Activated CD4-positive, alpha-beta T cell treated with anti-CD3 and anti-CD28 coated beads, Interleukin-2, amount 50 U/mL, for 4 hours (primary cell): ENCODE data around the gene DPYD.

Source experiments
- DNase-seq, 2 experiments: peaks; one replicate each; pipeline ENCODE4 v3.0.0-alpha.2; 2020

The DPYD gene

DNA sequence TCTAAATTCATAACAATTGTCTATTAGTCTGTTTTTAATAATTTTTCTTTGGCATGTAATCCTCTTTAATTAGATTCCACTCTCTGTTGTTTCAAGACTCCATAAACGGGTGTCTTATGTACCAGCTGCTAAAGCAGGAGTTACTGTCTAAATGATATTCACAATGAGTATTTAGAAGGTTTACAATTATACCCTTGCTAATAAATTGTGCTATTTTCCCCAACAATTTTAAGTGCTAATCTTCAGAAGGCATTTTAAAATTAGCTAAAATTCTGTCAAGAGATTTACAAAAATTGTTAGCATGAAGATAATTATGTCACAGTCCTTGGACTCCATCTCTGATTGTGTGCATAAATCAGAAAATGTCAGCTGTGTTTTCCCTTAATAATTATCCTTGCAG is 83.7 kb downstream of the DPYD start:
- no peak for DNase-seq

- DNase-seq: no peak
Observed at GRCh38 chr1:97834899-97835298, 85.9 kb downstream of the DPYD start.

DNA sequence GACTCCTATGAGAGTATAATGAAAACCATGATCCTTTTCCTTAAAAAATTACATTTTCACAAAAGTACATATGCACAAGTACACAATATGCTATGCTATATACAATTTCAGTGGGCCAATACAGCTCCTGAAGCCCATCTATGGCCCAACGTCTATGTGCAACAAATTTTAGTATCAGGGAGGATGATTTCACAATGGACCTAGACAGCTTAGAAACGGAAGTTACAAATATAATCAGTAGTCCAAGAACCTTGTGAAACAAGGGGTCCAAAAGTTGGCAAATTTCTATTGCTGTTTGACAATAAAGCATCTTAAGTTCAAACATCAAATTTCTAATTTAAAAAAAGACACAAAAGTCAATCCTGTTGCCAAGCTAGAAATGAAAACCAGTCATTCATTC is 87.0 kb downstream of the DPYD start:
- no peak for DNase-seq

DNA sequence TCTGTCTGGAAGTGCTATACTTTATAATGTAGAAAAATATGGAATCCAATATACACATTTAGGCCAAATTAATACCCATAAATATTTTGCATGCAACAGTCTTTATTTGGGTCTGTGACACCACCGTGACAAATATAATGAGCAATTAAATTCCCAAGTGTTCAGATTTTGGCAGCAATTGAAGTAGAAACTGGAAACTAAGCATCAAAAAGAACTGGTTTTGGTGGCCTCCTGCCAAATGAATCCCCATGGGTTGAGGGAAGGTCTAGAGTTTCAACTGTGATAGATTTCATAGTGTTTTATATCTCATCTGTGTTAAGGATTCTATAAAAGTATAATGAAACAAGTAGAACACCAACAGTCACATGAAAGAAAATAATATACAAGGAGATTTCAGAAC is 88.4 kb downstream of the DPYD start:
- DNase-seq: no peak

GRCh38 chr1:97827887-97828286 is 92.9 kb downstream of the DPYD start:
- DNase-seq: no peak

DNA sequence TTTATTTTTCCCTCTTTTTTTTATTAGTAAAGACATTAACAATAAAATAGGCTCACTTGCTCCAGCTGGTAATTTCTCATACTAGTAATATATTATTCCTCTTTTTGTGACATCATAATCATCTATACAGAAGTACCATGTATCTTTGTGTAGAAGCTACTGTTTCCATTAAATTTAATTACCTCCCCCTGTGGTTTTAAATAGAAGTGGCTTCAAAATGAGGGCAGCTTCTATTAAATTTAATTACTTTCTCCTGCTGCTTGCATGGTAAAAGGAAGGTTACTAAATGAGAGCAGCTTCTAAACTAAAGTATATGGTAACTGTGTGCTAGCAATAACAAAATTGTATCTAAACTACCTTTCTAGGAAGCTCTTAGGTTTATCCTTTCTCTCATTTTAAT is 94.0 kb downstream of the DPYD start:
- no peak for DNase-seq

DNA sequence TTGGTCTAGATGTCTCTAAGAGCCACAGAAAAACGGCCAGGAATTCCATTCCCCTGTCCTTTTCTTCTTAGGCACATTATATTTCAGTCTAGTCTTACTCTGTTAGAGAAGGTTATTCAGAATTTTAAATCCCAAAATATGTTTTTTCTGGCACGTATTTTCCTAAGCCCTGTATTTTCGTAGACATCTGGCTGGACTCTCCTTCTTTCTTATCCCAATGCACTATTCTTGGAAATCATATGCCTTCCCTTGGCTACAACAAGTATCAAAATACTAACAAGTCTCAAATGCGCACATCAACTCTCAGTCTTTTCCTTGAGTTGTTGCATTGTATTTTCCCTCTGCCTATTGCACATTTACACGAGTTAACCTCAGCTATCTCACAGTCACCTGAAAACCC is 96.2 kb downstream of the DPYD start:
- no peak for DNase-seq

DNA sequence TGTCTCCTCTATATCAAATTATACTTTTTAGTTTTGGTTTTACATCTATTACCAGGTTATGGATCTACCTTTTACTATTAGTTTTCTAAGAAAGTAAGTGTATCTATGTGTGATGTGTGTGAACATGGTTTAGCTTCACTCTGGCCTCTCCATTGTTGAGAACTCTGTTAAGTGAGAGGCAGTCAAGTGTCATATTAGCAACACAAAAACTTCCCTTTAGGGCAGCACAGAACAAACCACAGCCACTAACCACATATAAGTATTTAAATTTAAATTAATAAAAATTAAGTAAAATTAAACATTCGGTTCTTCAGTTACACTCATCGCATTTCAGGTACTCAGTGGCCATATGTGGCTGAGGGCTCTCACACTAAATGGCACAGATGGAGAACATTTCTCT is 96.6 kb downstream of the DPYD start:
- DNase-seq: no peak

GRCh38 chr1:97820470-97821188 is 100.2 kb downstream of the DPYD start:
- no peak for DNase-seq

DNA sequence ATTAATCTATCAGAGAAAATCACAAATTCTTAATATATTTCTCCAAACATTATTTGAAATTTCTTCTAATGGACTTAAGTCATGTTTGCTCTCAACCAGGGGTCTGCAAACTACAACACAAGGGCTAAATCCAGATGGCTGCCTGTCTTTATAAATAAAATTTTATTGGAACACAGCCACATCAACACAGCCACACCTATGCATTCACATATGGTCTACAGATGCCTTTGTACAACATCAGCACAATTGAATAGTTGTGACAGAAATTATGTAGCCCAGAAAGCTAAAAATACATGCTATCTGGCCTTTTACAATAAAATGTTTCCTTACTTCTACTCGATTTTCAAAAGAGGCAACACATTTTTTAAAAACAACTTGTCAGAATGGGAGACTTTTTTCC is 103.9 kb downstream of the DPYD start:
- DNase-seq: no peak

GRCh38 chr1:97814804-97815203 is 106.0 kb downstream of the DPYD start:
- no peak for DNase-seq

DNA sequence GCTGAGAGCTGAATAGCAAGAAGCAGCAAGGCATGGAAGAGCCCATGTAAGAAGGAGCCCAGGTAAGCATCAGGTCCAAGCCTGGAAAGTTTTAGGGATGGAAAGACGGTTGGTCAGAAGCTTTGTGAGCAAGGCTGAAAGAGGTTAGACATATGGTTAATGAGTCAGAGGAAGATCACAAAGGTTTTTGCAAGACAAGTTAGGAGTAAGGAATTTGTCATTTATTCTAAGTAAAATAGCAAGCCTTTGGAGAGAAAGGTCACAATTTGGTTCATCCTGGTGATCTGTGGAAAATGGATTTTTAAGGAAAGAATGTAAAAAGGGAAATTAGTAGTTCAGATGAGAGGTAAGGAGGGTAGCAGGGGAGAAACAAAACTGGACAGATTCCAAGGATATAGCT is 106.7 kb downstream of the DPYD start:
- no peak for DNase-seq

GRCh38 chr1:97812076-97812475 is 108.8 kb downstream of the DPYD start:
- DNase-seq: no peak

GRCh38 chr1:97806996-97807520 is 113.8 kb downstream of the DPYD start:
- DNase-seq: no peak

DNA sequence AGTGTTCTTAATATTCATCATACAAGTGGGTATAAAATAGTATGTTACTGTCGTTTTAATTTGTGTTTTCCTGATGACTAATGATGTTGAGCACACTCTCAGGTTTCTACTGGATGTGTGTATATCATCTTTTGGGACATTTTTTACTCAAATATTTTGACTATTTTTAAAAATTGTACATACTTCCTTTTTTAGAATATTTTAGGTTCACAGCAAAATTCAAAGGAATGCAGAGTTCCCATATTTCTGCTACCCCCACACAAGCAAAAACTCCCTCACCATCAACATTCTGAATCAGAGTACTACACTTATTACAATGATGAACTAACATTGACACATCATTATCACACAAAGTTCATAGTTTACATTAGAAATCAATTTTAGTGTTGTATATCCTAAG is 114.5 kb downstream of the DPYD start:
- no peak for DNase-seq

DNA sequence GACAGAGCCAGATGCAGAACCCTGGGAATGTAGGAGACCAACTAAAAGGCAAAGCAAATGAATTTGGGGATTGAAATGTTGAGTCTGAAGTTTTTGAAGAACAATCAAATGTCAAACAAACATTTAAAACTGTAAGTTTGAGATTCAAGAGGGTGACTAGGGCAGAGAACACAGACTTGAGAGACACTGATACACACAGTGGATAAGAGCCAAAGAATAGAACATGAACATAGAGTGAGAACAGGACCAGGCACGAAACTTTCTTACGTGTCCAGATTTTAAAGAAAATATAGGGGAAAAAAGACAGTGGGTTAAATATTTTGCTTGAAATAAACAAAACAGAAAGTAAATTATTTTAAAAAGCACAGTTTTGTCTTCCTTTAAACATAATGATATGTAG is 115.7 kb downstream of the DPYD start:
- DNase-seq: no peak

DNA sequence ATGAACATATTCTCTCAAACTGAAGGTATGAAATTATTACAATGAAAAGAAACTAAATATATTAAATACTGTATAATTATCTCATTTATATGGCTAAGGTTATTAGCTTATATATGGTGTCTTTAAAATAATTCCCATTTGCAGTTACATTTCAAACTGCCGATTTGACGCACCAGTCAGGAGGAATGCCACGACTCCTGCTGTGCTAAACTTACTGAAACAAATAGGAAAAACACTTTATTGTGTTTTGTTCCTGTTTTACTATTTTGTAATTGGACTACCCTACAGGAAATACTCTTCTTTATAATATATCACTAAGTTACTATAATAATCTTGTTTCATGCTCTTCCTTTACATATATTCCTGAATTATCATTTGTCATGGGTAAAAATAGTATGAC is 117.8 kb downstream of the DPYD start:
- no peak for DNase-seq

- DNase-seq: no peak
Observed at GRCh38 chr1:97802011-97802410, 118.8 kb downstream of the DPYD start.

GRCh38 chr1:97797403-97798183 is 123.2 kb downstream of the DPYD start:
- DNase-seq: no peak

- no peak for DNase-seq
Observed at GRCh38 chr1:97796711-97797110, 124.1 kb downstream of the DPYD start.

DNA sequence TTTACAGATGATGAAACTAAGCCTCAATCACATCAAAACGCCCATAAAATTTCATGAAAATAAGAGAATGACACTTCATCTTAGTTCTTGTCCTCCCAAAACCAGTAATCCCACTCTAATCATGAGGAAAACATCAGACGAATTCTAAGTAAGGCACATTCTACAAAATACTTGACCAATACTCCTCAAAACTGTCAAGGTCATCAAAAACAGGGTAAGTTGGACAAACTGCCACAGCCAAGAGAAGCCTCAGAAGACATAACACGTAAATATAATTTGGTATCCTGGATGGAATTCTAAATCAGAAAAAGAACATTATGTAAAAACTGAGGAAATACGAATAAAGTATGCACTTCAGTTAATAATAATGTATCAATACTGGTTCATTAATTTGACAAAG is 128.2 kb downstream of the DPYD start:
- no peak for DNase-seq

DNA sequence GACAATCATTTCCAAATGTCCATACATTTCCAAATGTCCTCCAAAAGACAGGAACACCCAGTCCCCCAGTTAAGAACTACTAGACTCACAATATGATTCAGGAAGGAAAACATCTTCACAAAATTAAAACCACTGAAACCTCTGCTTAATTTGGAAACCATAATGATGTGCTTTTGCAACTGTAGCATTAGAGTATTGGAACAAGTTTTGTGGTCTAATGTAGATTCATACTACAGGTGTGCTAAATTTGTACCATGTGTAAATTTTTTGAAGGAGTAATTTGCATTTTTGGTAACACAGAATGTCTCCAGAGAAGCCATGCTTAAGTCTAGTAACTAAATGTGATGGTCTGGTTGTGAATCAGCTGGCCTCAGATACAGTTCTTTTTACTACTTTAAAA is 129.6 kb downstream of the DPYD start:
- no peak for DNase-seq

DNA sequence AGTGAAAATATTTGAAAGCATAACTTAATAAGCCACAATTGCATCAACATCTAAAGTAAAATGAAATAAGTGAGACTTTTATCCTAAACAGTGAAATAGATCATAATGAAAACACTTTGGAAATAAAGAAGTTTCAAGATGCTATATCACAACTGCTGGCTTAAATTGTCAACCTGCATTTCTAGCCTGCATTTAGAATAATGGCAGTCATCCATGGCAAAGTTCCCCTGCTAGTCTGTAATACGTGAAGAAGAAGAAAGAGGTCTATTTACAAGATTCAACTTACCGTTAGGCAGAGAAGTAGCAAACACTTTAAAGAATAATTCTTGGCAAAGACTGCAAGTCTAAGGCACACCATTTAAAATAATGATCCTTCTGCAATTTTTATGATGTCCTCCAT is 133.6 kb downstream of the DPYD start:
- no peak for DNase-seq

DNA sequence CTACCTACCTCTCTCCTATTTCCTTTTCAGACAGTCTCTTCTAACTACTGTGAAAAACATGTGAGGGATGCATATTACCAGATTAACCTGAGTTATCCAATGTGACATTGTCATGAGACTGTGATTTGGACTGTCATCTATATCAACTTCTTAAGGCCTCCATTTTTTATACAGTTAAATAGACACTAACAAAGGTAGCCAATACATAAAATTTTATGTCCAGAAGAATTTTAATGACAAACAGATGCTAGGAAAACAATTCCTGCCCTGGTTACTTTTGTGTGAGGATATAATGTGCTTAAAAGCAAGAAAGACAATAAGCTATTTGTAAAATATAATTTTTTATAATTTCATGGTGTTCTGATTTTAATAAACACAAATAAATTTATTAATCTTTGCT is 136.2 kb downstream of the DPYD start:
- DNase-seq: no peak

- DNase-seq: no peak
Observed at GRCh38 chr1:97783751-97784150, 137.1 kb downstream of the DPYD start.
